ENCODE measurements around the gene DEPDC5.

The DEPDC5 gene

GRCh38 chr22:31830721-31831070, 76.9 kb downstream of the DEPDC5 start:
- DNase-seq (ENCODE audit: extremely low read depth, low read depth), result no peak
- TF ChIP-seq CTCF (IDR thresholded peaks at IDR 0.05; ENCODE audit: low read depth, low read length), result no peak

GRCh38 chr22:31833930-31834329, 80.1 kb downstream of the DEPDC5 start:
- no peak for DNase-seq (ENCODE audit: extremely low read depth, low read depth)
- TF ChIP-seq CTCF (IDR thresholded peaks at IDR 0.05; ENCODE audit: low read depth, low read length), result no peak

- no peak for TF ChIP-seq CTCF (IDR thresholded peaks at IDR 0.05; ENCODE audit: low read depth, low read length)
- DNase-seq (ENCODE audit: extremely low read depth, low read depth), result no peak
Measured at GRCh38 chr22:31836010-31836409, 82.2 kb downstream of the DEPDC5 start.

- DNase-seq (ENCODE audit: extremely low read depth, low read depth), result no peak
- TF ChIP-seq CTCF (IDR thresholded peaks at IDR 0.05; ENCODE audit: low read depth, low read length), result no peak
Measured at GRCh38 chr22:31838917-31839316, 85.1 kb downstream of the DEPDC5 start.

- DNase-seq (ENCODE audit: extremely low read depth, low read depth), result no peak
- no peak for TF ChIP-seq CTCF (IDR thresholded peaks at IDR 0.05; ENCODE audit: low read depth, low read length)
Measured at GRCh38 chr22:31839986-31840385, 86.2 kb downstream of the DEPDC5 start.

GRCh38 chr22:31840585-31840984, 86.8 kb downstream of the DEPDC5 start:
- DNase-seq (ENCODE audit: extremely low read depth, low read depth), result no peak
- TF ChIP-seq CTCF (IDR thresholded peaks at IDR 0.05; ENCODE audit: low read depth, low read length), result no peak

GRCh38 chr22:31841078-31841827, 87.4 kb downstream of the DEPDC5 start:
- no peak for DNase-seq (ENCODE audit: extremely low read depth, low read depth)

More at GRCh38 chr22:31841078-31841827, 87.4 kb downstream of the DEPDC5 start:
- no peak for TF ChIP-seq CTCF (IDR thresholded peaks at IDR 0.05; ENCODE audit: low read depth, low read length)
